Esophagus muscularis mucosa (tissue), 4 donors: ENCODE measurements around the gene SYCP2. TPM values are rescaled to one million over a fixed set of nuclear protein-coding genes. Genes with fewer than 3 reads are reported as not detected.

ENCODE experiments used
- DNase-seq: peaks from one replicate; pipeline ENCODE4 v3.0.0-alpha.2; 2017; ENCODE audit errors: extremely low spot score
- H3K27ac ChIP-seq, 4 donors: fragments of 200-600 bp; sonication (generic); replicated peaks in 1 of 4; 1 replicate in 3 of 4; 2 replicates in 1 of 4; pipeline ENCODE4 v1.5.1; 2016 to 2019; ENCODE audit warnings: mild to moderate bottlenecking in 1 of 4
- H3K27me3 ChIP-seq, 4 donors: fragments of 200-600 bp; sonication (generic); one replicate each; pipeline versions ENCODE4 v1.5.1 to v1.6.0; 2016 to 2019
- H3K36me3 ChIP-seq, 4 donors: fragments of 200-600 bp; sonication (generic); one replicate each; pipeline ENCODE4 v1.5.1; 2016 to 2019
- H3K4me1 ChIP-seq, 4 donors: fragments of 200-600 bp; sonication (generic); one replicate each; pipeline ENCODE4 v1.5.1; 2016 to 2019
- H3K4me3 ChIP-seq, 4 donors: fragments of 200-600 bp; sonication (generic); 1 replicate in 2 of 4; 2 replicates in 2 of 4; pipeline ENCODE4 v1.5.1; 2016 to 2019; ENCODE audit warnings: mild to moderate bottlenecking in 4 of 4, moderate library complexity in 1 of 4
- H3K9me3 ChIP-seq, 4 donors: fragments of 200-600 bp; sonication (generic); 1 replicate in 3 of 4; 2 replicates in 1 of 4; pipeline ENCODE4 v1.5.1; 2016 to 2019
- EP300 ChIP-seq: sonication (generic); formaldehyde crosslinking; IDR thresholded peaks from one replicate; pipeline ENCODE4 v1.6.1; 2017; ENCODE audit warnings: antibody characterized with exemption
- POLR2A ChIP-seq: fragments of 450-650 bp; IDR thresholded peaks from one replicate; pipeline ENCODE4 v1.6.1; 2017; ENCODE audit warnings: antibody characterized with exemption, moderate library complexity, mild to moderate bottlenecking, low read depth
- POLR2AphosphoS5 ChIP-seq, 2 donors: sonication (generic); formaldehyde crosslinking; IDR thresholded peaks; one replicate each; pipeline ENCODE4 v1.6.1; 2017; ENCODE audit warnings: antibody characterized with exemption in 2 of 2
- WGBS: methylation state at CpG from one replicate; pipeline ENCODE4 v1.1.5; 2018; 5-methylcytosine and 5-hydroxymethylcytosine counted together
- intact Hi-C: fragments of 100-400 bp; cut with DNase I; formaldehyde crosslinking; loops from one replicate; pipeline ENCODE4 v1.15.1; 2023
- total RNA-seq, 4 donors: library from RNA; depleted of rRNA; stranded (reverse); fragments of >200 nt; gene quantifications; one replicate each; pipeline versions ENCODE4 v1.1.0 to v1.2.1, GENCODE V29; 2016
- TF ChIP-seq, protein P1 (sequence below), 3 experiments: fragments of 200-600 bp in 2 of 3; fragments of 450-650 bp in 1 of 3; sonication (generic) in 2 of 3; IDR thresholded peaks; one replicate each; pipeline ENCODE4 v1.5.1; 2017 to 2019; ENCODE audit warnings: antibody characterized with exemption in 3 of 3, mild to moderate bottlenecking in 2 of 3, moderate library complexity in 1 of 3

The SYCP2 gene
- total RNA-seq, 4 donors from 2014 or later, result 0.52 to 3.5 (median 1.0) TPM

DNA sequence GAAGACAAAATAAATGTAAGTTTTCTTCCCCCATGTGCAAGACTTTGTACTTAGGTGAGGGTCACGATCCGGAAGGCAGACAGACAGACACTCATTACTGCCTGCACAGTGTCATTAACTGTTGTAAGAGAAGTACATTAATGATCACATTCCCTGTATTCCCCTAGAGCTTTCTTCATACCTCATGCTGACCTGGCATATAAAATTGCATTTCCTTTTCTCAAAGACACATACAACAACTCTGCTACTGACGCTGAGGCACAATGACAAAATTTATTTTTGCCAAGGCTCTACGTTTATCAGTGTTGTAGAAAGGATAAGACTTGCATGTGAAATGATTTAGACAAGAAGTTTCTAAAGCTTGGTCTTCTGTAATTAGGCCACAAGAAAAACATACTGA is 3.0 kb upstream of the SYCP2 start:
- no peaks in the 10 kb centered on the region for H3K9me3 ChIP-seq
- intact Hi-C loops, result no loop called here
- no peak for DNase-seq
- H3K27me3 ChIP-seq, result no peaks in the 10 kb centered on the region
- 71% methylated on average over 4 of the region's 4 CpGs for WGBS
- peaks cover 37 to 60% (median 50%) of the 10 kb centered on the region in 4 donors for H3K4me1 ChIP-seq
- peaks cover 0 to 4% (median 0%) of the 10 kb centered on the region in 4 donors for H3K36me3 ChIP-seq
- no peak for TF ChIP-seq POLR2AphosphoS5 (IDR thresholded peaks at IDR 0.05)
- TF ChIP-seq, protein P1, sequence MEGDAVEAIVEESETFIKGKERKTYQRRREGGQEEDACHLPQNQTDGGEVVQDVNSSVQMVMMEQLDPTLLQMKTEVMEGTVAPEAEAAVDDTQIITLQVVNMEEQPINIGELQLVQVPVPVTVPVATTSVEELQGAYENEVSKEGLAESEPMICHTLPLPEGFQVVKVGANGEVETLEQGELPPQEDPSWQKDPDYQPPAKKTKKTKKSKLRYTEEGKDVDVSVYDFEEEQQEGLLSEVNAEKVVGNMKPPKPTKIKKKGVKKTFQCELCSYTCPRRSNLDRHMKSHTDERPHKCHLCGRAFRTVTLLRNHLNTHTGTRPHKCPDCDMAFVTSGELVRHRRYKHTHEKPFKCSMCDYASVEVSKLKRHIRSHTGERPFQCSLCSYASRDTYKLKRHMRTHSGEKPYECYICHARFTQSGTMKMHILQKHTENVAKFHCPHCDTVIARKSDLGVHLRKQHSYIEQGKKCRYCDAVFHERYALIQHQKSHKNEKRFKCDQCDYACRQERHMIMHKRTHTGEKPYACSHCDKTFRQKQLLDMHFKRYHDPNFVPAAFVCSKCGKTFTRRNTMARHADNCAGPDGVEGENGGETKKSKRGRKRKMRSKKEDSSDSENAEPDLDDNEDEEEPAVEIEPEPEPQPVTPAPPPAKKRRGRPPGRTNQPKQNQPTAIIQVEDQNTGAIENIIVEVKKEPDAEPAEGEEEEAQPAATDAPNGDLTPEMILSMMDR (IDR thresholded peaks at IDR 0.05), result no peak
- TF ChIP-seq EP300, result no peak
- TF ChIP-seq POLR2A, result no peak
- no peak overlapping the region for H3K4me3 ChIP-seq
- no peak overlapping the region for H3K27ac ChIP-seq

DNA sequence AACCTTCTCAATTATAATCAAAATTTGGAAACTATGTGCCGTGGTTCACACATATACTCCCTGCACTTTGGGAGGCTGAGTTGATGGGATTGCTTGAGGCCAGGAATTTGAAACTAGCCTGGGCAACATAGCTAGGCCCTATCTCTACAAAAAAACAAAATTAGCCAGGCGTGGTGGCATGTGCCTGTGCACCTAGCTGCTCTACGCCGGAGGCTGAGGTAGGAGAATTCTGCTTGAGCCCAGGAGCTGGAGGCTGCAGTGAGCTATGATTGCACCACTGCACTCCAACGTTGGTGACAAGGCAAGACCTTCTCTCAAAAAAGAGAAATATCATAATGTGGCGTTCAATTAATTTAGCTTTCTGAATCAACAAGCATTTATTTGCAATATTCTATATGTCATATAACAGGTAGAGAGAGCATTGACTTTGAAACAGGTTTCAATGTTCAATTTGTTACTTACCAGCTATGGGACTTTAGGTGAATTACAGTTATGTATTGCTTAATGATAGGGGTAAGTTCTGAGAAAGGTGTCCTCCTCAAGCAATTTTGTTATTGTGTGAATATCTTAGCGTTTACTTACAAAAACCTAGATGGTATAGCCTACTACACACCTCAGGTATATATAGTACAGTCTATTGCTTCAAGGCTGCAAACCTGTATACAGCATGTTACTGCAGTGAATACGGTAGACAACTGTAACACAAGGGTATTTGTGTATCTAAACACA is 2.2 kb upstream of the SYCP2 start:
- Histone ChIP-seq H3K4me3 (no peak overlapping the region), H3K27ac (no peak overlapping the region), H3K36me3 (peaks cover 0 to 4% (median 0%) of the 10 kb centered on the region in 4 donors), H3K9me3 (no peaks in the 10 kb centered on the region), H3K27me3 (no peaks in the 10 kb centered on the region), H3K4me1 (peaks cover 31 to 54% (median 44%) of the 10 kb centered on the region in 4 donors)
- no peak for DNase-seq
- WGBS, result 92% methylated on average over 8 of the region's 8 CpGs
- intact Hi-C loops, result no loop called here
- no peak for TF ChIP-seq POLR2AphosphoS5 (IDR thresholded peaks at IDR 0.05)
- TF ChIP-seq, protein P1 (IDR thresholded peaks at IDR 0.05), result no peak
- TF ChIP-seq POLR2A, result no peak
- TF ChIP-seq EP300, result no peak

DNA sequence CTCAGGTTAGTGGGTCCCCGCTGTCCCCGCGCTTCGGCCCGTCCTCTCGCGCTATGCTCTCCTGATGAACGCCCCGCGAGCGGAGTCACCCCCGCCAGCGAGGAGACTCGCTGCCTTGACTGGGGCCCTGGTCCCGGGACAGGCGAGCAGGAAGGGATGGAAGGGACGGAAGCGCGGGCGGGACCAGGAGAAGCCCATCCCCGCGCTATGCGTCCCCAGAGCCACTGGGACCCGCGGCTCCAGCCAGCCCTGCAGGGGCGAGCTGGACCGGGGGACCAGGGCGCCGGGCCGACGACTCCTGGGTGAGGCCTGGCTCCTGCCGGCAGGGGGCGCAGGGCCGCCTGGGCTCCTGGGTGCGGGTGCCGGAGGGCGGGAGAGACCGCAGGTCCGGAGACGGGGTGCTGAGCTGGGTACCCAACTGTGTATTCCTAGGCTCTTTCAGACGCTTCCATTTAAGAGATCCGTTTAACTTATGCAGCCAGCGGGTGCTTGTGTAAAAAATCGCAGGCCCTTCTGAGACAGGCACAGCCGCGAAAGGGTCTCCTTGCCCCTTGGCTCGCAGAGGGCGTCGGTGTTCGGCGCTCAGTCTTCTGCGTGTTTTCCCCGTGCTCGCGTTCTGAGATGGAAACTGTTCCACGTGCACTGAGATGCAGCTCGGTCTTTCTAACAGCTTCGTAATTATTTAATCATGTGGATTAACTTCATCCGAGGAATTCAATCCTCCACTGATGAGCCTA is 580 bp upstream of the SYCP2 start:
- Histone ChIP-seq H3K4me3 (peak overlapping the region; percentile 64 to 89 (median 78)), H3K27ac (peak overlapping the region; percentile 74 to 88 (median 80)), H3K27me3 (no peaks in the 10 kb centered on the region), H3K36me3 (peaks cover 0 to 4% (median 0%) of the 10 kb centered on the region in 4 donors), H3K4me1 (peaks cover 27 to 49% (median 39%) of the 10 kb centered on the region in 4 donors), H3K9me3 (no peaks in the 10 kb centered on the region)
- WGBS, result 5% methylated on average over 17 of the region's 59 CpGs
- intact Hi-C loops, result no loop called here
- no peak for DNase-seq
- no peak for TF ChIP-seq EP300
- TF ChIP-seq, protein P1 (IDR thresholded peaks at IDR 0.05), result peak in 2 of 3 experiments; percentile 87 to 96
- no peak for TF ChIP-seq POLR2A
- TF ChIP-seq POLR2AphosphoS5 (IDR thresholded peaks at IDR 0.05), result peak; percentile 22 to 53

DNA sequence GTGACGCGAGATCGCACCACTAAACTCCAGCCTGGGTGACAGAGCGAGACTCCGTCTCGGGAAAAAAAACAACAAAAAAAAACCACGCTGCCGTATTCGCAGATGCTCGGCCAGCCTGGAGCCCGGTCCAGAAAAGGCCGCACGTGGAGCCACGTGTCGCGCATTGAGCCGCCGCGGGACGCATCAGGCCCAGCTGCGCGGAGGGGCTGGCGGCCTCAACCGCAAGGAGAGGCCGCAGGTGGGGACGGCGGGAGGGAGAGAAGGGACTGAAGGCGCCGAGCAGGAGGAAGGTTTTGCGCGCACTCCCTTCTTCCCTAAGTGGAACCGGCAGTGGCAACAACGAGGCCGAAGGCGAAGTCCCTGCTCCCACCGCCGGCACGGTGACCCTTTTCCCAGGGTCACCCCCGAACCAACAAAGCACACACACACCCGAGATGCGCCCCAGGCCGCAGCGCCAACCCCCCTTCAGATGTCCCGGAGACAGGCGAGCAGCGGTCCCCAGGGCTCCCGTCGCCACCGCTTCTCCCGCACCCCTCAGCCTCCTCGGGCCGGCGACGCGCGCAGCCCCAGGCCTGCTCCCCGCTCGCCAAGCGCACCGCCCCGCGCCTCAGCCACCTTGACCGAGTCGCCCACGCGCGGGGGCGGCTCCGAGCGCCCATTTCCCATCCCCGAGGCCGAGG is 681 bp downstream of the SYCP2 start:
- H3K4me1 ChIP-seq, result peaks cover 18 to 36% (median 26%) of the 10 kb centered on the region in 4 donors
- peak overlapping the region in 1 of 4 donors; percentile 81 for H3K27ac ChIP-seq
- H3K27me3 ChIP-seq, result no peaks in the 10 kb centered on the region
- WGBS, result 84% methylated on average over 53 of the region's 72 CpGs
- intact Hi-C loops, result no loop called here
- TF ChIP-seq POLR2A (no peak), EP300 (no peak), POLR2AphosphoS5 (IDR thresholded peaks at IDR 0.05) (no peak)
- TF ChIP-seq, protein P1 (IDR thresholded peaks at IDR 0.05), result no peak
- DNase-seq, result no peak
- H3K36me3 ChIP-seq, result peaks cover 0 to 4% (median 0%) of the 10 kb centered on the region in 4 donors
- peak overlapping the region; percentile 64 to 89 (median 78) for H3K4me3 ChIP-seq
- H3K9me3 ChIP-seq, result no peaks in the 10 kb centered on the region
